Measurements from ENCODE around the gene PISD.

DNA sequence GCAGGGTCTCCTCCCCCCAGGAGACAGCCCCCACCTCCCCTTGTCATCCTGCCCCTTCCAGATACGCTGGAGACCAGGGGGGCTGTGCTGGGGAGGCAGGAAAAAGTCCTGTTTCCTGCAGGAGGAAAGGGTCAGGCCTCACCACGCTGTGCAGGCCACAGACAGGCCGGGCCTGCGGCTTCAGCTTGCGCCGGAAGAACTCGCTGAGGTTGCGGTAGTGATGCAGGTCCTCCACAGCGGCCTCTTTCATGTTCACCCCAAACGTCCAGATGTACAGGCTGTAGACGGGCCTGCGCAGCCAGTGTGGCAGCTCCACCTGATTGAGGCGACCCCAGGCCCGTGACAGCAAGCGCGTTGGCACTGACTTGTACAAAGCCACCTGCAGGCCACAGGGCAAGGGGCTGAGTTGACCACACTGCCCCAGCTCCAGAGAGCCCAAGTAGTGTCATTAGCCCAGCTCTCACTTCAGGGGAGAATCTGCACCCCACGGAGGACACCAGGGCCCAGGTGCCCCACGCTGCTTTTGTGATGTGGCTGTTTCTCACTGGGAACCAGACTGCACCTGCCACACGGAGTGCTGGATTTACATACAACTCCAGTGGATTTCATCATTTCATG lies 40.4 kb downstream of the PISD start:
- TF ChIP-seq, protein P1, sequence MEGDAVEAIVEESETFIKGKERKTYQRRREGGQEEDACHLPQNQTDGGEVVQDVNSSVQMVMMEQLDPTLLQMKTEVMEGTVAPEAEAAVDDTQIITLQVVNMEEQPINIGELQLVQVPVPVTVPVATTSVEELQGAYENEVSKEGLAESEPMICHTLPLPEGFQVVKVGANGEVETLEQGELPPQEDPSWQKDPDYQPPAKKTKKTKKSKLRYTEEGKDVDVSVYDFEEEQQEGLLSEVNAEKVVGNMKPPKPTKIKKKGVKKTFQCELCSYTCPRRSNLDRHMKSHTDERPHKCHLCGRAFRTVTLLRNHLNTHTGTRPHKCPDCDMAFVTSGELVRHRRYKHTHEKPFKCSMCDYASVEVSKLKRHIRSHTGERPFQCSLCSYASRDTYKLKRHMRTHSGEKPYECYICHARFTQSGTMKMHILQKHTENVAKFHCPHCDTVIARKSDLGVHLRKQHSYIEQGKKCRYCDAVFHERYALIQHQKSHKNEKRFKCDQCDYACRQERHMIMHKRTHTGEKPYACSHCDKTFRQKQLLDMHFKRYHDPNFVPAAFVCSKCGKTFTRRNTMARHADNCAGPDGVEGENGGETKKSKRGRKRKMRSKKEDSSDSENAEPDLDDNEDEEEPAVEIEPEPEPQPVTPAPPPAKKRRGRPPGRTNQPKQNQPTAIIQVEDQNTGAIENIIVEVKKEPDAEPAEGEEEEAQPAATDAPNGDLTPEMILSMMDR (conservative IDR thresholded peaks at IDR 0.05; ENCODE audit: low read length) = no peak
- no peak for TF ChIP-seq EZH2phosphoT487 (IDR thresholded peaks at IDR 0.05; ENCODE audit: borderline replicate concordance, low read depth, low read length)
